Epidermal melanocyte (primary cell): ENCODE results near the gene CNOT1.

Source experiments
- DNase-seq: peaks from one replicate; pipeline ENCODE4 v3.0.0; 2011; ENCODE audit warnings: low spot score; ENCODE audit not compliant: insufficient read length

Gene CNOT1

DNA sequence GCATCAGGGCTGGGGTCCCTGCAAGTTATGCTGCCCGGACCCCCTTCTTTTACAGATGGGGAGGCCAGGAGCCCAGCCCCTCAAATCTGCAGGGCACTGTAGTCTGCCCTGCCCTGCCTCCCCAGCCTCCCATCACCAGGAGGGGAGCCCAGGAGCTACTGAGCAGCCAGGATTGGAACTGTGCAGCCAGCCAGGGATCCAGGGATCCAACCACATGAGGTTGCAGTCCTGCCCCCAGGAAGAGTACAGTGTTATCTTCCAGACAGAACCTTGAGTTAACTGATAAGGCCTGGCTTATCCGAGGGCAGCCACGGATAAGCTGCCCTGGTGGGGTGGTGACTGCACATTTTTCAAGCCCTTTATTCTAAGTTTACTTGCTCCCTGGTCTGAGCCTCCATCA is 141.1 kb downstream of the CNOT1 start:
- DNase-seq = no peak

DNA sequence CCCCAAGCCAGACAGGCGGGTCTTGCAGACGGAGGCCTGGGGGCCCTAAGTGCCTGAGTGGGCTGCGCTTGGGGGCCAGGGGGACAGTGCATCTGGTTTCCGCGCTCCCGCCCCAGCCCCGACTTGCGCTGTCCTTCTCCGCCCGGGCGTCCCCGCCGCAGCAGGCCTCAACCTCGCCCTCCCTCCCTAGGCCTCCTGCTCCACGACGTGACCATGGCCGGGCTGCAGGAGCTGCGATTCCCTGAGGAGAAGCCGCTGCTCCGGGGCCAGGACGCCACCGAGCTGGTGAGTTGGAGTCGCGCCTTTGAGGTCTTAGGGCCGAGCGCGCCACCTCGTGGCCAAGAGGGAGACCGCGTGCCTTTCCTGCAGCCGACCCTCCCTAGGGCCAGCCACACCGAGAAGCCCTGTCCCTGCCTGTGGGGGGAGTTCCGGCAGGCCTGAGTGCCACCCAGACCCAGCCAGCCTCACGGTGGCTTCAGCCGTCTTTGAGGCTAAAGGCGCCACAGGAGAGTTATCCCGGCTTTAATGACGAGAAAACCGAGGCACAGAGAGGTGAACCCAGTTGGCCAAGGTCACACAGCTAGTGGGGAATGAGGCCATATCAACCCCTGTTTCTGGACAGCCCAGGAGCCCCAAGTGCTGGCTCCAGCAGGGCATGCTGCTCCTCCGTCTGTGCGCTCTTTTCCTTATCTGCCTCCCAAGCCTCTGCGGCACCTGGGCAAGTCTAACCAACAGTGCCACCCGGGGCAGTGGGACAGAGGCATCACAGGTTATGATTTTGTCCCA is 141.9 kb downstream of the CNOT1 start:
- peak; percentile 78 for DNase-seq

DNA sequence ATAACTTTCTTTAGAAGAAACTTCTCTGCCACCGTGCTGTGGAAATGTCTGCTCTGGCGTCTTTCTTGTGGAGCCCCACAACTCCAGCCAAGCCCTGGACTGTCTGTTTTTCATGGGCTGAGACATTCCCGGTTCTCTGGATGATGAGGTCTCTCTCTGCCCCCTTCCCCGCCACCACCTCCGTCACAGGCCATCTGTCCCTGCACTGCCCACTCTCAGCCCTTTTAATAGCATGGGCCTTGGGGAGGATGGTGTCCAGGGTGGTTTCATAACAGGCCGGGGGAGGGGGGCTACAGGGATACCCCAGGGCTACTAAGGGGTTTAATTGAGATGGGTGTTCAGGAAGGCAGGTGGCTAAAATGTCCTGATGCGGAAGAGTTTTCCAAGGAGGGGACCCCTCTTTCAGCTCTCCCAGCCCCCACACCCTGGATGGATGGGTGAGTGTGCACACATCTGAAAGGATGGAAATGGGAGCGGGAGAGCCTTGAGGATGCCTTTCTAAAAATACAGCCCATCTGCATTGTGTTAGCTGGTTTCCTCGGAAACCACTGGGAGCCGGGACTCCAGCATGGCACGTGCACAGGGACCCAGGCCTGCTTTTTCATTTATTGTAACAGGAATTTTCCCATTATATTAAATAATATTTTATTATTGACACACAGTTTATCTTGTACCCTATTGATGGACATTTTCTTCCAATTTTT is 144.3 kb downstream of the CNOT1 start:
- no peak for DNase-seq

DNA sequence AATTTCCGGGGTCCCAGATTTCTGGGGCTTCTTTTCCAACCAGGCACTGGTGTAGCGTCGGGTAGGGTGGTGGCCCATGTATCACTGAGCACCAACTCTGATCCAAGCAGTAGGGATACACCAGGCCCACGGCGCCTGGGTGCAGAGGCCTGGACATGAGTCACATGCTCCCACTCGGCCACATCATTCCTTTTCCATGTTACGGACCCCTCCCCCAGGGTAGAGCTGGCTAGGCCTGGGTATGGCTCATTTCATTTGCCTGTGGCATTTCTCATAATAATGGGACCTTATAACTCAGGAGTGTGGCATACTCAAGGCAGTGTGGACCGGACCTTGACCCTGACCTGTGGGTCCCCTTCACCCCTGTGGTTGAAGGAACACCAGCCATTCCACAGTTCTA is 147.7 kb downstream of the CNOT1 start:
- DNase-seq = no peak

DNA sequence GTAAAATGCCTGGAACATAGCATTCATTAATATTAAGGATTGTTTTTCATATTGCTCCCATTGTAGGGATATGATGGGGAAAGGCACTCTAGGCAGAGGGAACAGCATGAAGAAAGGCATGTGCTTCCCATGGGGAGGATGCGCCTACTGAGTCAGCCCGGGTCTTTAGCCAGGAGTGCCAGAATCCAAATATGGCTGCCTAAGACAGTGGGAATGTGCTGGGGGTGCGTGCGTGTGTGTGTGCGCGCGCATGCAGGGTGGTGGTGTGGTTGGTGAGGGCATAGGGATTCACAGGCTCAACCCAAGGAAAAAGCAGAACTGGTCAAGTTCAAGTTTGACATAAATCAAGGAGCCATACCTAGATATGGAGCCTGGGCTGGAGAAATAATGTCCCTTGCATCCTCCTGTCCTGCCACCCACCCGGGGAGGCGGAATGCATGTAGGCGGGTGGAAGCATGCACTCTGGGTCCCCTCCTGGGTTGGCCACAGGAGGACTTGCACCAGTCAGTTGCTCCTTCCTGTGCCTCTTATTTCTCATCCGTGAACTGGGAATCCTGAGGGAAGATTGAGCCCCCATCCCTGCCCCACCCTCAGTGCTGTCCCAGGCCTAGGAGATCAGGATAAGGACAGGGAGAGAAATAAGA is 148.3 kb downstream of the CNOT1 start:
- no peak for DNase-seq

DNA sequence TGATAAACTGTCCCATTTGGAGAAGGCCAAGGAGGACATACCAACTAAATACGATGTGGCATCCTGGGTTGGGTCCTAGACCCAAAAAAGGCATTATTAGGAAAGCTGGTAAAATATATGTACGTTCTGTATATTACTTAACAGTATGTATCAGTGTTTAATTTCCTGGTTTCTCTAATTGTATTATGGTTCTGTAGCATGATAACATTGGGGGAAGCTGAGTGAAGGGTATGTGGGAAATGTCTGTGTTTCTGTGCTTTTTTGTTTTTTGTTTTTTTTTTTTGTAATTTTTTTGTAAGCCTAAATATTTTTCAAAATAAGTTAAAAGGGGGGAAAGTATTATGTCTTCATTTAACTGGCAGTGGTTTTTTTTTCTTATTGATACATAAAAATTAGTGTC is 151.2 kb downstream of the CNOT1 start:
- DNase-seq = no peak

DNA sequence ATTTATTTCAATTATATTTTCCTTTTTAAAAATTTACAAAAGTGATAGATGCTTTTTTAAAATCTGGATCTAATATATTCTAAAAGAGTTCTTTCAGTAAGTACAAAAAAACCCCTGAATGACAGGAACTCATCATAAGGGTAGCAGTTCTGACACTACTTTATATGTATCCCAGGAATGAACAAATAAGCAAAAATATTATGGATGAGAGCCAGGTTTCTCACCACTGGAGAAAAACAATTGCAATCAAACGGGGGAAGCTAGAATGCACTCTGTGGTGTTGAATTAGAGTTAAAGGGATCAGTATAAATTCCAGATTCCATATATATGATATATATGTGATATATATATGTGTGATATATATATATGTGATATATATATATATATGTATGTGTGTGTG is 152.8 kb downstream of the CNOT1 start:
- no peak for DNase-seq

DNA sequence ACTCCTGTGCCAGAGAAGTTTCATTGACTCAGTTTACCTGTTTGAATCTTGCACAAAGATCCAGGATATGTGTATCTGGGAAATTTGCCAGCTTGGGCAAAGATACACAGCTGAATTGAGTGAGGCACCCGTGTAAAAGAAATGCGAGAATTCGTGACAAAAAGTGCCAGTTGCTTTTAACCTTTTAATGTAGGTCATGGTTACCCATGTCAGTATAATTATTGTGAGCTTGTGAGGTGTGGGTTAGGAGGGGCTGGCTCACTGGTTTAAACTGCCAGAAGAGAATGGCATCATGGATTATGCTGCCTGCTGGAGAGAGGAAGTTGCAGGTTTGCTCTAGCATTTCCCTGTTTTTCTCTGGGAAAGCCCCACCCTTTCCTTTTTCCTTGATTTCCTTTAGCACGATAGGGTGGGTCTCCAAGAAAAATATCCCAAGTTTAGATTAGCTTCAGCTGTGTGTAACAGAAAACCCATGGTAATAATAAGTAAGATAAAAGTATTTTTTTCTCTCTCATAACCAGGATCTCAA is 154.5 kb downstream of the CNOT1 start:
- DNase-seq = no peak

DNA sequence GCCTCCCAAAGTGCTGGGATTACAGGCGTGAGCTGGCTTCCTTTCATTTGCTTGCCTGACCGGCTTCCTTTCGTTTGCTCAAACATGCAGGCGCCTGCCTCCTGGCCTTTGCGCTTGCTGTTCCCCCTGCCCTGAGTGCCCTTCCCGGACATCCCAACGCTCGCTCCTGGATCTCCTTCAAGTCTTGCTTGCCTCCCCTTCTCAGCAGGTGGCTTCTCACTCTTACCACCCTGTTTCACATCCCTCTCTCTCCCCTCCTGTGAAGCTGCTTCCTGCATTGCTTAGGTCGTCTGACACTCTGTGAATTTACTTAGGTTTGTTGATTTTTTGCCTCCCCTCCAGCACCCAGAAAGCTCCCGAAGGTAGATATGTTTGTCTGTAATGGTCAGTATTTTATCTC is 155.3 kb downstream of the CNOT1 start:
- no peak for DNase-seq

DNA sequence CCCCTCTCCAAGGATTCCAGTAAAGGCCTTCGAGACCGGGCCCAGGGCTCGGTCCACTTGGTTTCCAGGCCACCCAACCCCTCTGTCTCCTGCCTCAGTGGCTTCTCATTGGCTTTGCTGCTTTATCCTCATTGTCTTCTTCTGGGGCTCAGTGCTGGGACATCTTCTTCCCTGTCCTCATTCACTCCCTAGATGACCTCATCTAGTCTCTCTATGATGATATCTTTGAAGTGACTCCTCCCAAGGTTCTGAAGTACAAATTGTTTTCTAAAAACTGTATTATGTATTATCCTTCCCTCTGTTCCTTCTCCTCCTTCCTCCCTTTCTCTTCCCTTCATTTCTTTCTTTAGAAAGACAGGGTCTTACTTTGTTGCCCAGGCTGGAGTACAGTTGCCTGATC is 156.8 kb downstream of the CNOT1 start:
- DNase-seq = no peak

DNA sequence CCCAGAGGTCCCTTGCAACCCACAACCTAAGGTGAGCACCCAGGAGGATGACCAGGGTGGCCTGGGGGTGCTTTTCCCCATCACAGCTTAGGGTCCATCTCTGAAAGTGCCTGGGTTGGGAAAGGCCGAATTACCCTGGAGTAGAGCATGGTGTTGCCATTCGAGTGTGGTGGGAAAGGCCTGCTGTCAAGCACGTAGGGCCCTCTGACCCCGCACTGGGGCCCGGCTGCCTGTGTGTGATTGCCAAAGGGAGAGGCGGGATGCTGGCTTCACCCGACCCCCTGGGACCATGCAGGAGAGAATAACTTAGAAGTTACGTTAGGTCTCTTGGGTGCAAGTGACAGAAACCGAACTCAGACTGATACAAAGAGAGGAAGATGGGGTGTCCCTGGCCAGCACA is 157.4 kb downstream of the CNOT1 start:
- DNase-seq = no peak

DNA sequence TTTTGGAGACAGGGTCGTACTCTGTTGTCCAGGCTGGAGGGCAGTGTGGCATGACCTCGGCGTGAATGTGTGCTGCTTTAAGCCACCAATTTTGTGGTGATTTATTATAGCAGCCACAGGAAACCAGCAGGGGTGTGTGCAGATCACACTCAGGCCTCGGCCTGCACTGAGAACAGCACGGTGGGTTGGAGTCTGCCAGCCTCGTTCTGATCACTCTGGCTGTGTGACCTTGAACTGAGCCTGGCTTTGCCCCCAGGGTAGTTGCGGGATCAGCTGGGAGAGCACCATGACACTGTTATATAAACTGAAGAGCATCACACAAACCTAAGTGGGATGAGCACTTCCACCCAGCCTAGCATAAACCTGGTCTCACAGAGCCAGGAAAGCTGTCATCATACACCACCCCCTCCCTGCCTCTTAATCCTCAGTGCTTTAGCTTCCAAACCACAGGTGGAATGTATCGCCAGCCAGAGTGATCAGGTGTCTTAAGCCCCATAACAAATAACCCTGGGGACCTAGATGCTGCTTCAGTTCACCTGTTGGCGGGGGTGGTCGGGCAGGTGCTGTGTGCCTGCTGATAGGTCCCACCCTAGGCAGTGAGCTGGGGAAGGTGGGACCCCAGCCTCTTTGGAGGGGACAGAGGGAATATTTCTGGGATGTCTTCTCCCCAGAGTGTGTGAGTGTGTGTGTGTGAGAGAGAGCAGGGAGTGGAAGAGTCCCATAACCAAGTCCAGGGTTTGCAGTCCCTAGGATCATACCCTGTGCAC is 158.2 kb downstream of the CNOT1 start:
- DNase-seq = no peak
